HT-29 (cell line): ENCODE data around the gene PARP11. TPM values are rescaled to one million over a fixed set of nuclear protein-coding genes. Genes with fewer than 3 reads are reported as not detected.
A peak's percentile ranks its signal among the peaks of the same experiment; 100 is the strongest.
"Not testable (repeated sequence)": the region's sequence is repeated elsewhere in the genome, so short reads cannot be mapped to it uniquely, and the experiment has no call there.

ENCODE experiments used
- DNase-seq: peaks from one replicate; pipeline ENCODE4 v3.0.0-alpha.2; 2015; ENCODE audit warnings: low spot score
- total RNA-seq: library from RNA; depleted of rRNA; stranded (reverse); fragments of >200 nt; shearing (Covaris generic); gene quantifications from 2 replicates; pipeline ENCODE4 v1.2.3, GENCODE V29; 2014

PARP11 gene
- total RNA-seq, 1 experiment from 2014 or later = 1.3 TPM

GRCh38 chr12:3882896-3883564, 9.8 kb upstream of the PARP11 start:
- DNase-seq = peak; percentile 28

GRCh38 chr12:3882406-3882805, 9.2 kb upstream of the PARP11 start:
- DNase-seq = no peak

- DNase-seq = no peak
Measured at GRCh38 chr12:3881281-3881950, 8.2 kb upstream of the PARP11 start.

GRCh38 chr12:3879846-3880245, 6.6 kb upstream of the PARP11 start:
- no peak for DNase-seq

DNA sequence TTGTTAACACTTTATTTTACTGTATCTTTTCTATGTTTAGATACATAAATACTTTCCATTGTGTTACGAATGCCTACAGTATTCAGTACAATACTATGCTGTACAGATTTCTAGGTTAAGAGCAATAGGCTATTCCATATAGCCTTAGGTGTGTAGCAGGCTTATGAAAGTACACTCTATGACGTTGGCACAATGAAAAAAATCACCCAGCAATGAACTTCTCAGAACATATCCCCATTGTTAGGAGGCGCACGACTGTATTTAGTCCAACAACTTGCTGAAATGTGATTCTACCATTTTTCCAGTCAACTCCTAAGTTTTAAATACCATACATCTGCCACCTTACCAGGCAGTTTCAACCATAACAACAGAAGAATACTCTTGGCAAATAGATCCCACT, 1.8 kb downstream of the PARP11 start:
- no peak for DNase-seq

DNA sequence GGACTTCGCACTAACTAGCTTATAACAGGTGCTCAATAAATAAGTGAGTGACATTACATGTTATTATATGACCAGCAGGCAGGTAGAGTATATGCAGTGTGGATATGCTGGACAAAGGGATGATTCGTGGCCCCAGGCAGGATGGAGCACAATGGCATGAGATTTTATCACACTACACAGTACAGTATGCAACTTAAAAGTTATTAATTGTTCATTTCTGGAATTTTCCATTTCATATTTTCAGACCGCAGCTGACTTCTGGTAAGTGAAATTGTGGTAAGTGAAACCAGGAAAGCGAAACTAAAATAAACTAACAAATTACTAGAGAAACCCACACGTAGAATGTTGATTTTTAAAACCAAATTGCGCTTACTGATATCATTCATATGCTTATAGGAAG, 3.3 kb downstream of the PARP11 start:
- no peak for DNase-seq

GRCh38 chr12:3869433-3869832, 3.8 kb downstream of the PARP11 start:
- DNase-seq = no peak

GRCh38 chr12:3863756-3864155, 9.4 kb downstream of the PARP11 start:
- DNase-seq = peak; percentile 3

DNA sequence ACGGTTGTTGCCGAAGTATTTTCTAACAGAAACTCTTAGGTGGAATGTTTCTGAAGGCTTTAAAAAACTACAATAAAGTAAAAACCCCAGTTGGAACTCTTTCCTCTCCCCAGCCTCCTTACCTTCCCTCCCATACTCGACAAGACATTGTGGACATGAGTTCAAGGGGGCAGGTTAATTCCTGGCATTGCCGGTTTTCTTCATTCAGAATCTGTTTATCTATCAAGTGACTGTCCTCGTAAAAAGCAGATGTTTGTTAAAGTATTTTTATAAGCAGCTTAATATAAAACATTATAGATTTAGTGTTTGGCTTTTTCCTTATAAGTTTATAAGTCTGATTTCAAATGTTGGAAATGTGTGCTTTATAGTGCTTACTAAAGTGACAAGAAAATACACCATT, 30.7 kb downstream of the PARP11 start:
- DNase-seq = no peak

DNA sequence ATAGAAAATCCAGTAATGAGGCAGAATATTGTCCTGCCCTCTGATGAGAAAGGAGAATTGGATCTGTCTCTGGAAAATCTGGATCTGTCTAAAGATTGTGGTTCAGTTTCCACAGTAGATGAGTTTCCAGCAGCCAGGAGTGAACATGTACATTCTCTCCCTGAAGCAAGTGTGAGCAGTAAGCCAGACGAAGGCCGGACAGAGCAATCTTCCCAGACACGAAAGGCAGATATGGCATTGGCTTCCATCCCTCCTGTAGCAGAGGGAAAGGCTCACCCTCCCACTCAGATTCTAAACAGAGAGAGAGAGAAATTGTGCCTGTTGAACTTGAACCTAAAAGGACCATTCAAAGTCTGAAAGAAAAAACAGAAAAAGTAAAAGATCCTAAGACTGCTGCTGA, 31.4 kb downstream of the PARP11 start:
- no peak for DNase-seq

DNA sequence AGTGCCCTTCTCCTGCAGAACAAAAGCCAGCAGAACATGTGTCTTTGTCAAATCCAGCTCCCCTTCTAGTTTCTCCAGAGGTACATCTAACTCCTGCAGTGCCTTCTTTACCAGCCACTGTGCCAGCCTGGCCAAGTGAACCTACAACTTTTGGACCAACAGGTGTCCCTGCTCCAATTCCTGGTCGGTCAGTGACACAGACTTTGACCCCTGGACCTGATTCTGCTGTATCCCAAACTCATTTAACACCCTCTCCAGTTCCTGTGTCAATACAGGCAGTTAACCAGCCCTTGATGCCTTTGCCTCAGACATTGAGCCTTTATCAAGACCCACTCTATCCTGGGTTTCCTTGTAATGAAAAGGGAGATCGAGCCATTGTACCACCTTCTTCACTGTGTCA, 32.4 kb downstream of the PARP11 start:
- not testable (repeated sequence) for DNase-seq

DNA sequence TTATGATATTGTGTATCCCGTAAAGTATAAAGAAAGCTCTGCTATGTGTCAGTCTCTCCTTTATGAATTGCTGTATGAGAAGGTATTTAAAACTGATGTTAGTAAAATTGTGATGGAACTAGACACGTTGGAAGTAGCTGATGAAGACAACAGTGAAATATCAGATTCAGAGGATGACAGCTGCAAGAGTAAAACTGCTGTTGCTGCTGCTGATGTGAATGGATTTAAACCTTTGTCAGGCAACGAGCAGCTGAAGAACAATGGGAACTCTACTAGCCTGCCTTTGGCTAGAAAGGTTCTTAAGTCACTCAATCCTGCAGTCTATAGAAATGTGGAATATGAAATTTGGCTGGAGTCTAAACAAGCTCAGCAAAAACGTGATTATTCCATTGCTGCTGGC, 33.5 kb downstream of the PARP11 start:
- DNase-seq = not testable (repeated sequence)

- not testable (repeated sequence) for DNase-seq
Measured at GRCh38 chr12:3838701-3839548, 34.3 kb downstream of the PARP11 start.

DNA sequence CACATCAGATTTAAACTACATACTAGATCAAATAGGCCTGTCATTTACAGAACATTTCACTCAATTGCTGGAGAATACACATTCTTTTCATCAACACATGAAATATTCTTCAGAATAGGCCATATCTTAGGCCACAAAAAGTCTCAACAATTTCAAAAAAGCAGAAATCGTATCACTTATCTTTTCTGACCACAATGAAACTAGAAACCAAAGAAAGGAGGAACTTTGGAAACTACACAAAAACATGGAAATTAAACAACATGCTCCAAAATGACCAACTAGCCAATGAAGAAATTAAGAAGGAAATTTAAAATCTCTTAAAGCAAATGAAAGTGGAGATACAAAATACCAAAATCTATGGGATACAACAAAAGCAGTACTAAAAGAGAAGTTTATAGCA, 35.1 kb downstream of the PARP11 start:
- no peak for DNase-seq

DNA sequence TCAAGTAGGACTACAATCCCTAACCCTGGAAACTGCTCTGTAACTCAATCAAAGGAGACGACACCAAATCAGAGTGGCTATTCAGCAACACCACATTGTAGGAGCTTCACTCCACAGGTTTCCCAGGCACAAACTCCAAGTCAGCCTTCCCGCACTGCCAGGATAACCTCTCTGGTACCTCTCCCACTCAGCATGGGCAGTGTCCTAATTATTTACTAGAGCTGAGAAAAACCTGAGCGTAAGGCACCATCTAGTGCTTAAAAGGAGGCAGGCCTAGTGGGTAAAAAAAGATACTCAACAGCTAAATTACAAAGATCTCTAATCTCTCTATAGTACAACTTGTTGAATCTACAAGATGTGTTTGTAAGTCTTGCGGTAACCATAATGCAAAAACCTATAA, 36.1 kb downstream of the PARP11 start:
- DNase-seq = no peak

- DNase-seq = no peak
Measured at GRCh38 chr12:3836641-3837040, 36.6 kb downstream of the PARP11 start.

- no peak for DNase-seq
Measured at GRCh38 chr12:3835914-3836313, 37.3 kb downstream of the PARP11 start.

DNA sequence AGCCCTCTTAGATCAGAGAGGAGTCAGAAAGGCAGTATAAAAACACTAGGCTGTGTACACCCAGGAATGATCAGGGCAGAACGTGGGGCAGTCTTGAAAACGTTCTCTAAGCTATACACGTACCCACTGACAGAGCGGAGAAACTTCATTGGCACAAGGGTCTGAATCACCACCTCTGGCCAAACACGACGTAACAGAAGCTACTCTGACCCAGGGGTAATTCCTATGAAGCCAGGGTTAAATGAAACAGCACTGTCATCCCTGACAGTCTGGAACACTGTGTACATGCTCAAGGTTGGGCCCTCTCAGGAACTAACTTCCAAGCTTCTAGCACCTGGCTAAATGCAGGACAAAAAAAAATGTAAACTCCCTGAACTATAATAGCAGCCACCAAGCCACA, 38.4 kb downstream of the PARP11 start:
- no peak for DNase-seq

GRCh38 chr12:3833670-3834310, 39.4 kb downstream of the PARP11 start:
- DNase-seq = no peak

DNA sequence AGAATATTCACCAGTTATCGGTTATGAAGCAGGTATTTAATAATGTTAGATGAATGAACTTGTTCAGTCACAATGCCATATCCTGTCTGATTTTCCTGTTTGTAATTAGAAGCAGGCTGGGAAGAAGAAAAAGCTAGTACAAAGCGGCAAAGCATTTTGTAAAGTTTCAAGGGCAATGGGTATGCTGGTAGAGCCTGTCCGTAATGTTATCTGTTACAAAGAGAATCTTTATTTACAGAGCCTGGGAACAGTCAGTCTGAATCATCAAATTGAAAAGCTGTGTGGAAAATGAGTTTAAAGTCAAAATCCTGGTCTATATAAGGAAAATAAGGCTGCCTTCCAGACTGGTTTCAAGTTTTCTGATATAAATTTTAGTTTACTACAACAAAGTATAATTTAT, 40.5 kb downstream of the PARP11 start:
- DNase-seq = no peak

DNA sequence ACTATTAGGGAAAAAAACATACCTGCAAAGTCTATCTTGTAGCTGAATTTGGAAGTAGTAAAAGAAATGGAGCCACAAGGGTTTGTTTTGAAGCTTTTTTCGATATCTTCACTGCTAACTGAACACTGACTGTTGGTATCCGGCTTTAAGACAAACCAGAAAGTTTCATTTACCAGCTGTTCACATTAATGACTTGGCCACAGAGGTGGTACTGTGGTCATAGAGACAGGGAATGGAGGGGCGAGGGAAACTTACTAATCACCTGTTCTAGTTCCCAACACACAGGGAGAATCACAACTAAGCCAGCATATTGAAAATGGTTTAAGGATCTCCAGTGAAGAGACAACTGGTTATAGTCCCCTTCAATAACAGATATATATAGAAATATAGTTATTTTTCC, 44.3 kb downstream of the PARP11 start:
- DNase-seq = no peak
